Measurements from ENCODE around the gene MACROD2.

The MACROD2 gene

GRCh38 chr20:14724468-14724867 is 729.2 kb downstream of the MACROD2 start:
- TF ChIP-seq CTCF (IDR thresholded peaks at IDR 0.05; ENCODE audit: control insufficient read depth, insufficient read depth, low read depth, low read length, missing control alignments) = no peak
- no peak for DNase-seq (ENCODE audit: low read depth)
- H3K4me3 ChIP-seq (ENCODE audit: control insufficient read depth, low read depth, low read length) = no peak overlapping the region

- no peak overlapping the region for H3K4me3 ChIP-seq (ENCODE audit: control insufficient read depth, low read depth, low read length)
- no peak for TF ChIP-seq CTCF (IDR thresholded peaks at IDR 0.05; ENCODE audit: control insufficient read depth, insufficient read depth, low read depth, low read length, missing control alignments)
- DNase-seq (ENCODE audit: low read depth) = no peak
These were observed 731.3 kb downstream of the MACROD2 start for GRCh38 chr20:14726591-14726990.

GRCh38 chr20:14727485-14728150 is 732.3 kb downstream of the MACROD2 start:
- no peak for DNase-seq (ENCODE audit: low read depth)
- TF ChIP-seq CTCF (IDR thresholded peaks at IDR 0.05; ENCODE audit: control insufficient read depth, insufficient read depth, low read depth, low read length, missing control alignments) = no peak
- H3K4me3 ChIP-seq (ENCODE audit: control insufficient read depth, low read depth, low read length) = no peak overlapping the region

- no peak for DNase-seq (ENCODE audit: low read depth)
- no peak for TF ChIP-seq CTCF (IDR thresholded peaks at IDR 0.05; ENCODE audit: control insufficient read depth, insufficient read depth, low read depth, low read length, missing control alignments)
These were observed 734.1 kb downstream of the MACROD2 start for GRCh38 chr20:14729390-14729789.

GRCh38 chr20:14732343-14732742 is 737.0 kb downstream of the MACROD2 start:
- TF ChIP-seq CTCF (IDR thresholded peaks at IDR 0.05; ENCODE audit: control insufficient read depth, insufficient read depth, low read depth, low read length, missing control alignments) = no peak
- no peak overlapping the region for H3K4me3 ChIP-seq (ENCODE audit: control insufficient read depth, low read depth, low read length)
- DNase-seq (ENCODE audit: low read depth) = no peak

More at GRCh38 chr20:14729390-14729789, 734.1 kb downstream of the MACROD2 start:
- H3K4me3 ChIP-seq (ENCODE audit: control insufficient read depth, low read depth, low read length) = no peak overlapping the region

- no peak for TF ChIP-seq CTCF (IDR thresholded peaks at IDR 0.05; ENCODE audit: control insufficient read depth, insufficient read depth, low read depth, low read length, missing control alignments)
- H3K4me3 ChIP-seq (ENCODE audit: control insufficient read depth, low read depth, low read length) = no peak overlapping the region
- no peak for DNase-seq (ENCODE audit: low read depth)
These were observed 737.7 kb downstream of the MACROD2 start for GRCh38 chr20:14732996-14733395.
